Esophagus squamous epithelium (tissue), 4 donors: Measurements from ENCODE around the gene PRC1.

ENCODE experiments used
- POLR2A ChIP-seq, 4 donors: fragments of 450-650 bp; IDR thresholded peaks; one replicate each; pipeline ENCODE4 v1.6.1; 2017; ENCODE audit warnings: antibody characterized with exemption in 4 of 4, mild to moderate bottlenecking in 4 of 4, moderate library complexity in 3 of 4
- TF ChIP-seq, protein P1 (sequence below), 6 experiments: fragments of 450-650 bp in 4 of 6; fragments of 200-600 bp in 2 of 6; sonication (generic) in 2 of 6; IDR thresholded peaks; one replicate each; pipeline ENCODE4 v1.5.1; 2016 to 2019; ENCODE audit warnings: antibody characterized with exemption in 6 of 6, mild to moderate bottlenecking in 4 of 6, moderate library complexity in 4 of 6

DNA sequence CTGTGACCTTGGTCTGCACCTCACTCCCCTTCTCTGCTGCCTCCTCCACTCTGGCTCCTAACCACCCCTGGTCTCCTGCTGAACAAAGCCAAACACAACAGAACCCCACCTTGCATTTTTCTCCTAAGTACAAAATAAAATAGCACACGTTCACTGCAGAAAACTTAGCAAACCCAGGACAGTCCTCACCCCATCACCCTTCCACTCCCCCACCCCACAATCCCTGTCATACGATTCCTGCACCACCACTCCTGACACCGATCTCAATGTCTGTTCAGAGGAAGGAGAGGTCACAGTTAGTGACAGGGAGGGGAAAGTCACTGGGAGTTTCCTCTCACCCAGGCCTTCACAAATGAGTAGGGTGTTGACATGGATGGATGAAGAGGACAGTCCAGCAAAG lies 23.8 kb upstream of the PRC1 start:
- TF ChIP-seq, protein P1, sequence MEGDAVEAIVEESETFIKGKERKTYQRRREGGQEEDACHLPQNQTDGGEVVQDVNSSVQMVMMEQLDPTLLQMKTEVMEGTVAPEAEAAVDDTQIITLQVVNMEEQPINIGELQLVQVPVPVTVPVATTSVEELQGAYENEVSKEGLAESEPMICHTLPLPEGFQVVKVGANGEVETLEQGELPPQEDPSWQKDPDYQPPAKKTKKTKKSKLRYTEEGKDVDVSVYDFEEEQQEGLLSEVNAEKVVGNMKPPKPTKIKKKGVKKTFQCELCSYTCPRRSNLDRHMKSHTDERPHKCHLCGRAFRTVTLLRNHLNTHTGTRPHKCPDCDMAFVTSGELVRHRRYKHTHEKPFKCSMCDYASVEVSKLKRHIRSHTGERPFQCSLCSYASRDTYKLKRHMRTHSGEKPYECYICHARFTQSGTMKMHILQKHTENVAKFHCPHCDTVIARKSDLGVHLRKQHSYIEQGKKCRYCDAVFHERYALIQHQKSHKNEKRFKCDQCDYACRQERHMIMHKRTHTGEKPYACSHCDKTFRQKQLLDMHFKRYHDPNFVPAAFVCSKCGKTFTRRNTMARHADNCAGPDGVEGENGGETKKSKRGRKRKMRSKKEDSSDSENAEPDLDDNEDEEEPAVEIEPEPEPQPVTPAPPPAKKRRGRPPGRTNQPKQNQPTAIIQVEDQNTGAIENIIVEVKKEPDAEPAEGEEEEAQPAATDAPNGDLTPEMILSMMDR (IDR thresholded peaks at IDR 0.05): no peak
- no peak for TF ChIP-seq POLR2A (IDR thresholded peaks at IDR 0.05)
